ENCODE results near the gene TNFRSF18.
"Not testable (repeated sequence)": the region's sequence is repeated elsewhere in the genome, so short reads cannot be mapped to it uniquely, and the experiment has no call there.

Gene TNFRSF18

GRCh38 chr1:1206376-1206965, at the start of gene TNFRSF18:
TSS of gene TNFRSF18 (minus strand) at chr1:1206592. CDS start at chr1:1206571, 21 bp downstream.
- peak; percentile 36 for DNase-seq

GRCh38 chr1:1255611-1256010, 49.2 kb upstream of the TNFRSF18 start:
- DNase-seq = no peak

- DNase-seq = no peak
These were observed 48.7 kb upstream of the TNFRSF18 start for GRCh38 chr1:1255078-1255477.

GRCh38 chr1:1254667-1254998, 48.2 kb upstream of the TNFRSF18 start:
- DNase-seq = no peak

- DNase-seq = no peak
These were observed 47.7 kb upstream of the TNFRSF18 start for GRCh38 chr1:1253972-1254666.

GRCh38 chr1:1253314-1253713, 46.9 kb upstream of the TNFRSF18 start:
- DNase-seq = no peak

- DNase-seq = peak; percentile 71
These were observed 44.4 kb upstream of the TNFRSF18 start for GRCh38 chr1:1250786-1251284.

GRCh38 chr1:1248009-1248913, 41.9 kb upstream of the TNFRSF18 start:
- not testable (repeated sequence) for DNase-seq

- DNase-seq = no peak
These were observed 41.0 kb upstream of the TNFRSF18 start for GRCh38 chr1:1247341-1247913.

- DNase-seq = no peak
These were observed 40.4 kb upstream of the TNFRSF18 start, which contains the start of gene C1QTNF12 for GRCh38 chr1:1246577-1247340. TSS of gene C1QTNF12 (minus strand) at chr1:1246722. CDS start at chr1:1246690, 32 bp downstream.

- no peak for DNase-seq
These were observed 39.6 kb upstream of the TNFRSF18 start for GRCh38 chr1:1245817-1246576.

- no peak for DNase-seq
These were observed 38.9 kb upstream of the TNFRSF18 start for GRCh38 chr1:1245178-1245816.

- no peak for DNase-seq
These were observed 37.9 kb upstream of the TNFRSF18 start for GRCh38 chr1:1244192-1244811.

GRCh38 chr1:1243807-1244191, 37.4 kb upstream of the TNFRSF18 start:
- no peak for DNase-seq

- no peak for DNase-seq
These were observed 36.9 kb upstream of the TNFRSF18 start for GRCh38 chr1:1243266-1243660.

GRCh38 chr1:1242461-1243265, 36.3 kb upstream of the TNFRSF18 start:
- DNase-seq = no peak

- no peak for DNase-seq
These were observed 35.3 kb upstream of the TNFRSF18 start for GRCh38 chr1:1241588-1242219.

GRCh38 chr1:1240822-1241587, 34.6 kb upstream of the TNFRSF18 start:
- no peak for DNase-seq
